HL-60/S4 treated with phorbol 12-myristate 13-acetate at 8.2 ng/mL for 4 days and 3 days (cell line): Measurements from ENCODE around the gene TST.

Experiments used
- in situ Hi-C: fragments of 300-500 bp; cut with MboI; formaldehyde crosslinking; loops from 2 replicates; pipeline ENCODE4 v1.15.0; 2022; ENCODE audit warnings: low sequenced_read_pairs

Gene TST

GRCh38 chr22:37032535-37033460 lies 13.6 kb upstream of the TST start:
- in situ Hi-C loops = no loop called here

- in situ Hi-C loops = no loop called here
These were observed 12.9 kb upstream of the TST start for GRCh38 chr22:37032134-37032534.

- in situ Hi-C loops = no loop called here
These were observed 11.5 kb upstream of the TST start for GRCh38 chr22:37030560-37031281.

GRCh38 chr22:37028692-37029674 lies 9.7 kb upstream of the TST start:
- in situ Hi-C loops = no loop called here

- in situ Hi-C loops = no loop called here
These were observed 8.3 kb upstream of the TST start for GRCh38 chr22:37027556-37027955.

DNA sequence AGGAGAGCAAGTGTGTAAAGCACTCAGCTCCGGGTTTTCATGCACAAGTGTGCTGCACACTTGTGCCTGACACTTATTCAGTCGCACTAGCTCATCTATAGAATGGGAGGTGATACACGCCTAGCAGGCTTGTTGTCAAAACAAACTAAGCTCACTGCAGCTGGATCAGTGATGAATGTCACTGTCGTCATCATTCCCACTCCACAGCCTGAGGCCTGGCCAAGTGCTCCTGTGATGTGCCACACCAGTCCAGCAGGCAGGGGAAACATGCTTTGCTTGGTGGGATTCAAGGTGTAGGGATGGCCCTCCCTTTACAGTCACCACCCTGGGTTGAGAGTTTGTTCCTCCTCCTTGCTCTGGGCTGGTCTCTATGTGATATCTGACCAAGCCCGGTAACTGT lies 7.1 kb upstream of the TST start:
- in situ Hi-C loops = no loop called here

DNA sequence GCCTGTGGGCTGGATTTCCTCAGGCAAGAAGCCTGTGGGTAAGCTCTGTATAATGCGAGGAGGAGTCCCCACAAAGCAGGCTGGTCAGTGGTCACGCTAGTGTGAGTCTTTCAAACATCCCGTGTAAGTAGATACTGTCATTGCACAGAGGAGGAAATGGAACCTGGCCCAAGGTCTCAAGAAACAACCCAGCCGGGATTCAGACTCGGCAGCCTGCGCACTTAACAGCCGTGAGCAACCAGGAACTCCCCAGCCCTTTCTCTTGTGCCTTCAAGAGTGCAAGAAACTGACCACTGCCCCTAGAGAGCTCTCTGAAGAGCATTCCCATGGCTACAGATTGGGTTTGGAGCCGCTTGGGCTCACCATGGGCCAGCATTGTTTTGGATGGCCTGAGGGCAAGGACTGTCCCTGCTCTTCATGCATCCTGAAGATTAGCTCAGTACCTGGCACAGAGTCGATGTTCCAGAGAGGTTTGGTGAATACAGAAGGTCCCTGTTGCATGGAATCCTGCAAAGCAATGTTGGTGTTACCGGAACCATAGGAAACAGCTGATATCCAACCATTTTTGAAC lies 6.3 kb upstream of the TST start:
- in situ Hi-C loops = no loop called here

GRCh38 chr22:37024339-37025157 lies 5.3 kb upstream of the TST start:
- in situ Hi-C loops = no loop called here

DNA sequence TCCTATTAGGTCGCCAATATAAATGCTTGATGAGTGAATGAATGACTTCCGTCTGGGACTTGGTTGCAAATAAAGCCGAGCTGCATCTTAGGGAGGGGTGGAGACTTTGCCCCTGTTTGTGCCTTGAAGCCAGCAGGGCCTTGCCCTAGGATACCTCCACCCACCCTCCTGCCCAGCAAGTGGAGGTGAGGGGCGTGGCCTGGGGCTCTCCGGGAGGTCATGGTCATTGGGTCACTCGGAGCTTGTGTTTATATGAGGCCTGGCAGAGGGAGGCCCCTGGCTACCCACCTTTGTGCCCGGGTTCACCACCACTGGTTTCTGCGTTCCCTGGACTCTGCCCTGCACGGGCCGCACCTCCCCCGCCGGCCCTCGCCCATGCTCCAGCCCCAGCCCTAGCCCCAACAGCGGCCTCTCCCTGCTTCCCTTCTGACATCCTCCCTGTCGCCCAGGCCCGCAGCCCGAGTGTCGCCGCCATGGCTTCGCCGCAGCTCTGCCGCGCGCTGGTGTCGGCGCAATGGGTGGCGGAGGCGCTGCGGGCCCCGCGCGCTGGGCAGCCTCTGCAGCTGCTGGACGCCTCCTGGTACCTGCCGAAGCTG lies 4.6 kb upstream of the TST start:
- in situ Hi-C loops = no loop called here

GRCh38 chr22:37022483-37023337 lies 3.5 kb upstream of the TST start:
- in situ Hi-C loops = no loop called here

GRCh38 chr22:37021710-37022482 lies 2.6 kb upstream of the TST start:
- in situ Hi-C loops = no loop called here

GRCh38 chr22:37021041-37021440 lies 1.8 kb upstream of the TST start:
- in situ Hi-C loops = no loop called here

GRCh38 chr22:37020192-37020479 lies 889 bp upstream of the TST start:
- in situ Hi-C loops = no loop called here

GRCh38 chr22:37018815-37019308 lies 385 bp downstream of the TST start:
- in situ Hi-C loops = no loop called here

DNA sequence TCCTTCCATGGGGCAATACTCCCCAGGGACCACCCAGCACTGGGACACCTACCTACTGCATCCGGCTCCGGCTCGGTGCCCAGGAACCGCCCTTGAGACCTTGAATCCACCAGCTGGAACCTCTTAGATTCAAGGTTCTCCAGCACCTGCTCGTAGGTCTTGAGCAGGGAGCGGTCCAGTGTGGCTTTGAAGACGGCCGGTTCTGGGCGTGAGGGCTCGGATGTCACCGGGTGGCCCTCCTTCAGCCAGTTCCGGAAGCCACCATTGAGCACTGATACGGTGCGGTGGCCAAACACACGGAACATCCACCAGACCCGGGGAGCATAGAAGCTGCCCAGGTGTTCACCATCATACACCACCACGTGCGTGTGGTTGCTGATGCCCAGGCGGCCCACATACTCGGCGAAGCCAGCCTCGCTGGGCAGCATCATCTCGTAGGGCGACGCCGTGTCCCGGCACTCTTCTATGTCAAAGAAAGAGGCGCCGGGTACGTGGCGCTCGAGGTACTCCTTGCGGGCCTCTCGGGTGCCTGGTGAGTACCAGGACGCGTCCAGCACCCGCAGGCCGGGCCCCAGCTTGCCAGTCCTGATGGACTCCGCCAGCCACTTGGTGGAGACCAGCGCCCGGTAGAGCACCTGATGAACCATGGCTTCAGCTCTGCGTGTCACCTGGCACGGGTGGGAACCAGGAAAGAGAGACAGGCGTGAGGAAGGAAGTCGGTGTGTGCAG lies 997 bp downstream of the TST start:
- in situ Hi-C loops = no loop called here

DNA sequence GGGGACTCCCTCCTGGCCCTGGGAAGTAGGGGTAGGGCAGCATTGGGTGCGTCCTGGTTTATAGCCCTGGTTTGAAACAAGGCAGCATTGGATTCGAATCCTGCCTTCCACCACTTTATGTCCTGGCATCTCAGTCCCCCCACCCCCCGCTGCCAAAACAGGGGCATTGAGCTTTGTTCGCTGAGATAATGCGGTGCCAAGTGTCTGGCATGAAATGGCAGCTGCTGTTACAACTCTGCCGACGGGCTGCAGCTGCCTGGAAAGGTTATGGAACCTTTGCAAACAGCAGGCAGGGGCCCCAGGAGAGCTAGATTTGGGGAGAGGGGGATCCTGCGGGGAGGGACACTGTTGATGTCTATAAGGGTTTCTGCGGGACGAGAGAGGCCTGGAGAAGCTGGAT lies 1.9 kb downstream of the TST start:
- in situ Hi-C loops = no loop called here
